GM19193 (cell line): ENCODE data around the gene ZNF697.

Experiments used
- POLR2A ChIP-seq: IDR thresholded peaks from 4 replicates; pipeline ENCODE4 v1.6.1; 2011; ENCODE audit not compliant: insufficient read depth, insufficient read length; ENCODE audit errors: extremely low read depth

ZNF697 gene

GRCh38 chr1:119595606-119596005 lies 52.5 kb downstream of the ZNF697 start:
- TF ChIP-seq POLR2A, result no peak

- no peak for TF ChIP-seq POLR2A
Measured at GRCh38 chr1:119595168-119595567, 52.9 kb downstream of the ZNF697 start.

- TF ChIP-seq POLR2A, result no peak
Measured at GRCh38 chr1:119594376-119594775, 53.7 kb downstream of the ZNF697 start.

GRCh38 chr1:119593805-119594204 lies 54.3 kb downstream of the ZNF697 start:
- TF ChIP-seq POLR2A, result no peak

- no peak for TF ChIP-seq POLR2A
Measured at GRCh38 chr1:119590393-119590792, 57.7 kb downstream of the ZNF697 start.

- TF ChIP-seq POLR2A, result no peak
Measured at GRCh38 chr1:119588621-119589020, 59.4 kb downstream of the ZNF697 start.

GRCh38 chr1:119587341-119587740 lies 60.7 kb downstream of the ZNF697 start:
- TF ChIP-seq POLR2A, result no peak

GRCh38 chr1:119582801-119583200 lies 65.3 kb downstream of the ZNF697 start:
- no peak for TF ChIP-seq POLR2A

- no peak for TF ChIP-seq POLR2A
Measured at GRCh38 chr1:119573886-119574285, 74.2 kb downstream of the ZNF697 start.
